Epithelial cell of esophagus (primary cell): ENCODE data around the gene PBX3.

Experiments
- DNase-seq: peaks from one replicate; pipeline ENCODE4 v3.0.0; 2010; ENCODE audit warnings: low read depth
- H3K4me3 ChIP-seq: 2 replicates; pipeline ENCODE4 v1.5.1; 2011; ENCODE audit warnings: mild to moderate bottlenecking, low read length, control low read depth
- CTCF ChIP-seq: IDR thresholded peaks from 2 replicates; pipeline ENCODE4 v1.5.1; 2011; ENCODE audit warnings: low read depth, mild to moderate bottlenecking, low read length, control low read depth, inconsistent platforms; ENCODE audit not compliant: insufficient read depth; ENCODE audit errors: missing control alignments

The PBX3 gene

DNA sequence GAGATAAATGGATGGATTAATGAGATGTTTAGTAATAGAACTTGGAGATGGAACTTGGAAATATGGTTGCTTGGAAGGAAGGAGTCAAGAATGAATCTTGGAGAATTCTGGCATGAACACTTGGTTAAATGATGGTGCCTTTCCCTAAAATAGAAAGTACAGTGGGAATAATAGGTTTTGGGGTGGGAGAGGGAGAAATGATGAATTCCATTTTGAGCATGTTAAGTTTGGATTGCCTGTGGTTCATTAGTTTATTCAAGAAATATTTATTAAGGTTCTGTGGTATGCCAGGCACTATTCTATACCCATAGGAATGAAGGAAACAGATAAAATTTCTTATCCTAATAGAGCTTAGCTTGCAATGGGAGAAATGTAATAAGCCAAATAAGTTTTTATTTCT, 58.4 kb downstream of the PBX3 start:
- no peak overlapping the region for H3K4me3 ChIP-seq
- no peak for TF ChIP-seq CTCF
- DNase-seq: no peak

GRCh38 chr9:125807079-125807478, 59.9 kb downstream of the PBX3 start:
- no peak for TF ChIP-seq CTCF
- no peak overlapping the region for H3K4me3 ChIP-seq
- peak; percentile 53 for DNase-seq

DNA sequence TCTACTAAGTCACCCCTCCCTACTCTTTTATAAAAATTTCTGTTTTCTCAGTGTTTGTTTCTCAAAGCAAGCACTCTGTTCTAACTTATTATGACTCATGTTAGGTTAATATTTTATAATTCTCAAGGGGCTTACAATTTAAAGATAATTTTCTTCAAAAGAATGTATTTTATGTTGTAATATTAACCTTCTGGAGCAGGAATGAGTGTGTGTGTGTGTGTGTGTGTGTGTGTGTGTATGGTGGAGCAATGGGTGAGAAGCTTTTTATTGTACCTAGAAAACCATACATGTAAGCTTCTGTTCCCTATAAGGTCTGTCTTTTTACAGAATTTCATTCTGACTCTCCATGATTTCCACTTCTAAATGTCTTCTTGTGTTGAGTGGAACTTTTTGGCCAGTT, 63.0 kb downstream of the PBX3 start:
- DNase-seq: no peak
- no peak for TF ChIP-seq CTCF
- H3K4me3 ChIP-seq: no peak overlapping the region

- no peak for TF ChIP-seq CTCF
- no peak overlapping the region for H3K4me3 ChIP-seq
- DNase-seq: no peak
Observed at GRCh38 chr9:125811002-125811401, 63.8 kb downstream of the PBX3 start.

GRCh38 chr9:125812403-125812802, 65.2 kb downstream of the PBX3 start:
- no peak for TF ChIP-seq CTCF
- no peak overlapping the region for H3K4me3 ChIP-seq
- DNase-seq: no peak

- DNase-seq: peak; percentile 83
- no peak overlapping the region for H3K4me3 ChIP-seq
- no peak for TF ChIP-seq CTCF
Observed at GRCh38 chr9:125815568-125815967, 68.4 kb downstream of the PBX3 start.

GRCh38 chr9:125816321-125816720, 69.1 kb downstream of the PBX3 start:
- DNase-seq: no peak

More at GRCh38 chr9:125816321-125816720, 69.1 kb downstream of the PBX3 start:
- H3K4me3 ChIP-seq: no peak overlapping the region
- TF ChIP-seq CTCF: no peak
